Measurements from ENCODE around the gene SEC63. TPM values are rescaled to one million over a fixed set of nuclear protein-coding genes. Genes with fewer than 3 reads are reported as not detected.

SEC63 gene
- polyA plus RNA-seq (2013, experiment 1 of 2) = 58.7 TPM
- polyA plus RNA-seq (2013, experiment 2 of 2) = 59.4 TPM

- no peak within 1 kb of the TSS for H2BK5ac ChIP-seq (ENCODE audit: low read length)
- no peaks in the 10 kb centered on the region for H3K4me1 ChIP-seq (ENCODE audit: control insufficient read depth, low read depth, low read length)
- H3K27ac ChIP-seq (ENCODE audit: low read depth, low read length) = peak within 1 kb of the TSS; percentile 42
- no peak within 1 kb of the TSS for H4K8ac ChIP-seq (ENCODE audit: low read depth, low read length)
- H3K18ac ChIP-seq (ENCODE audit: low read length) = peak within 1 kb of the TSS; percentile 85
- H2AK5ac ChIP-seq (ENCODE audit: low read length) = no peak within 1 kb of the TSS
- WGBS (ENCODE audit: extremely low coverage, insufficient coverage, low lambda C conversion rate) = no CpG with 5 or more reads among the region's 69 CpGs
- peak within 1 kb of the TSS; percentile 97 for H3K56ac ChIP-seq (ENCODE audit: low read length)
- peak within 1 kb of the TSS; percentile 90 for H3K23ac ChIP-seq (ENCODE audit: low read length)
- peaks cover 35% of the 10 kb centered on the region for H3K79me2 ChIP-seq (ENCODE audit: control insufficient read depth, insufficient read depth, low read length)
- H3K4ac ChIP-seq (ENCODE audit: low read depth, low read length) = peak within 1 kb of the TSS; percentile 89
- no peak within 1 kb of the TSS for H4K5ac ChIP-seq (ENCODE audit: low read length)
- peak within 1 kb of the TSS; percentile 47 for H3K4me2 ChIP-seq (ENCODE audit: low read length)
- H3K79me1 ChIP-seq (ENCODE audit: low read length) = no peaks in the 10 kb centered on the region
- H3K9ac ChIP-seq (ENCODE audit: low read length) = peak within 1 kb of the TSS; percentile 72
- H3K4me3 ChIP-seq (ENCODE audit: low read length) = peak within 1 kb of the TSS; percentile 75
- H3K27me3 ChIP-seq (ENCODE audit: insufficient read depth, low read length, poor library complexity) = no peaks in the 10 kb centered on the region
- no peaks in the 10 kb centered on the region for H3K36me3 ChIP-seq (ENCODE audit: control insufficient read depth, insufficient read depth, low read length)
- no peak within 1 kb of the TSS for H2BK120ac ChIP-seq (ENCODE audit: low read depth, low read length)
- H2BK15ac ChIP-seq (replicated peaks; ENCODE audit: low read depth) = no peak within 1 kb of the TSS
- peak; percentile 98 for DNase-seq
Observed at GRCh38 chr6:107957909-107958688, at the start of gene SEC63. TSS of gene SEC63 (minus strand) at chr6:107958208. CDS start at chr6:107958009, 199 bp downstream.

- Histone ChIP-seq H3K4ac (ENCODE audit: low read depth, low read length) (no peak overlapping the region), H3K18ac (ENCODE audit: low read length) (no peak overlapping the region), H2BK120ac (ENCODE audit: low read depth, low read length) (no peak overlapping the region), H3K27me3 (ENCODE audit: insufficient read depth, low read length, poor library complexity) (no peaks in the 10 kb centered on the region), H3K4me3 (ENCODE audit: low read length) (no peak overlapping the region), H4K8ac (ENCODE audit: low read depth, low read length) (no peak overlapping the region), H3K4me1 (ENCODE audit: control insufficient read depth, low read depth, low read length) (no peaks in the 10 kb centered on the region), H3K79me2 (ENCODE audit: control insufficient read depth, insufficient read depth, low read length) (no peaks in the 10 kb centered on the region), H3K27ac (ENCODE audit: low read depth, low read length) (no peak overlapping the region), H2BK15ac (replicated peaks; ENCODE audit: low read depth) (no peak overlapping the region), H3K4me2 (ENCODE audit: low read length) (no peak overlapping the region), H3K79me1 (ENCODE audit: low read length) (no peaks in the 10 kb centered on the region), H2BK5ac (ENCODE audit: low read length) (no peak overlapping the region), H3K9ac (ENCODE audit: low read length) (no peak overlapping the region), H4K5ac (ENCODE audit: low read length) (no peak overlapping the region), H3K23ac (ENCODE audit: low read length) (no peak overlapping the region), H3K36me3 (ENCODE audit: control insufficient read depth, insufficient read depth, low read length) (no peaks in the 10 kb centered on the region), H3K56ac (ENCODE audit: low read length) (no peak overlapping the region), H2AK5ac (ENCODE audit: low read length) (no peak overlapping the region)
- no peak for DNase-seq
- WGBS (ENCODE audit: extremely low coverage, insufficient coverage, low lambda C conversion rate) = no CpG with 5 or more reads among the region's 3 CpGs
Observed at GRCh38 chr6:108005961-108006360, 48.0 kb upstream of the SEC63 start.

GRCh38 chr6:108004861-108005260 lies 46.9 kb upstream of the SEC63 start:
- H3K4ac ChIP-seq (ENCODE audit: low read depth, low read length) = no peak overlapping the region
- no peak overlapping the region for H4K8ac ChIP-seq (ENCODE audit: low read depth, low read length)
- H3K27me3 ChIP-seq (ENCODE audit: insufficient read depth, low read length, poor library complexity) = no peaks in the 10 kb centered on the region
- H3K4me3 ChIP-seq (ENCODE audit: low read length) = no peak overlapping the region
- no peak overlapping the region for H3K9ac ChIP-seq (ENCODE audit: low read length)
- no peaks in the 10 kb centered on the region for H3K4me1 ChIP-seq (ENCODE audit: control insufficient read depth, low read depth, low read length)
- H3K36me3 ChIP-seq (ENCODE audit: control insufficient read depth, insufficient read depth, low read length) = no peaks in the 10 kb centered on the region
- WGBS (ENCODE audit: extremely low coverage, insufficient coverage, low lambda C conversion rate) = no CpG with 5 or more reads among the region's 15 CpGs
- H3K4me2 ChIP-seq (ENCODE audit: low read length) = no peak overlapping the region
- DNase-seq = no peak
- H3K56ac ChIP-seq (ENCODE audit: low read length) = no peak overlapping the region
- H2AK5ac ChIP-seq (ENCODE audit: low read length) = no peak overlapping the region
- H2BK5ac ChIP-seq (ENCODE audit: low read length) = no peak overlapping the region
- no peaks in the 10 kb centered on the region for H3K79me2 ChIP-seq (ENCODE audit: control insufficient read depth, insufficient read depth, low read length)
- no peak overlapping the region for H2BK120ac ChIP-seq (ENCODE audit: low read depth, low read length)
- H3K23ac ChIP-seq (ENCODE audit: low read length) = no peak overlapping the region
- no peak overlapping the region for H4K5ac ChIP-seq (ENCODE audit: low read length)
- no peak overlapping the region for H2BK15ac ChIP-seq (replicated peaks; ENCODE audit: low read depth)
- H3K27ac ChIP-seq (ENCODE audit: low read depth, low read length) = no peak overlapping the region
- H3K79me1 ChIP-seq (ENCODE audit: low read length) = no peaks in the 10 kb centered on the region
- H3K18ac ChIP-seq (ENCODE audit: low read length) = no peak overlapping the region

GRCh38 chr6:108002365-108003221 lies 44.6 kb upstream of the SEC63 start:
- peak; percentile 77 for DNase-seq
- H3K27ac ChIP-seq (ENCODE audit: low read depth, low read length) = no peak overlapping the region
- WGBS (ENCODE audit: extremely low coverage, insufficient coverage, low lambda C conversion rate) = no CpG with 5 or more reads among the region's 9 CpGs

GRCh38 chr6:108001696-108002231 lies 43.8 kb upstream of the SEC63 start:
- WGBS (ENCODE audit: extremely low coverage, insufficient coverage, low lambda C conversion rate) = no CpG with 5 or more reads among the region's 7 CpGs
- no peak for DNase-seq
- Histone ChIP-seq H3K4me1 (ENCODE audit: control insufficient read depth, low read depth, low read length) (peaks cover 5% of the 10 kb centered on the region), H2AK5ac (ENCODE audit: low read length) (no peak overlapping the region), H2BK15ac (replicated peaks; ENCODE audit: low read depth) (no peak overlapping the region), H3K27ac (ENCODE audit: low read depth, low read length) (no peak overlapping the region), H3K4me3 (ENCODE audit: low read length) (no peak overlapping the region), H3K4me2 (ENCODE audit: low read length) (no peak overlapping the region), H4K5ac (ENCODE audit: low read length) (no peak overlapping the region), H3K18ac (ENCODE audit: low read length) (no peak overlapping the region), H3K79me1 (ENCODE audit: low read length) (no peaks in the 10 kb centered on the region), H3K36me3 (ENCODE audit: control insufficient read depth, insufficient read depth, low read length) (no peaks in the 10 kb centered on the region), H3K4ac (ENCODE audit: low read depth, low read length) (no peak overlapping the region), H3K9ac (ENCODE audit: low read length) (no peak overlapping the region), H3K79me2 (ENCODE audit: control insufficient read depth, insufficient read depth, low read length) (no peaks in the 10 kb centered on the region), H3K56ac (ENCODE audit: low read length) (no peak overlapping the region), H3K23ac (ENCODE audit: low read length) (no peak overlapping the region), H4K8ac (ENCODE audit: low read depth, low read length) (no peak overlapping the region), H2BK5ac (ENCODE audit: low read length) (no peak overlapping the region), H2BK120ac (ENCODE audit: low read depth, low read length) (no peak overlapping the region), H3K27me3 (ENCODE audit: insufficient read depth, low read length, poor library complexity) (no peaks in the 10 kb centered on the region)

More at GRCh38 chr6:108002365-108003221, 44.6 kb upstream of the SEC63 start:
- H4K5ac ChIP-seq (ENCODE audit: low read length) = no peak overlapping the region
- no peak overlapping the region for H2BK15ac ChIP-seq (replicated peaks; ENCODE audit: low read depth)
- no peaks in the 10 kb centered on the region for H3K36me3 ChIP-seq (ENCODE audit: control insufficient read depth, insufficient read depth, low read length)
- no peak overlapping the region for H3K4me3 ChIP-seq (ENCODE audit: low read length)
- H3K56ac ChIP-seq (ENCODE audit: low read length) = no peak overlapping the region
- H2BK120ac ChIP-seq (ENCODE audit: low read depth, low read length) = no peak overlapping the region
- no peak overlapping the region for H3K4ac ChIP-seq (ENCODE audit: low read depth, low read length)
- no peaks in the 10 kb centered on the region for H3K79me2 ChIP-seq (ENCODE audit: control insufficient read depth, insufficient read depth, low read length)
- no peak overlapping the region for H2BK5ac ChIP-seq (ENCODE audit: low read length)
- no peak overlapping the region for H4K8ac ChIP-seq (ENCODE audit: low read depth, low read length)
- no peak overlapping the region for H2AK5ac ChIP-seq (ENCODE audit: low read length)
- no peaks in the 10 kb centered on the region for H3K79me1 ChIP-seq (ENCODE audit: low read length)
- peaks cover 5% of the 10 kb centered on the region for H3K4me1 ChIP-seq (ENCODE audit: control insufficient read depth, low read depth, low read length)
- no peak overlapping the region for H3K23ac ChIP-seq (ENCODE audit: low read length)
- no peaks in the 10 kb centered on the region for H3K27me3 ChIP-seq (ENCODE audit: insufficient read depth, low read length, poor library complexity)
- no peak overlapping the region for H3K9ac ChIP-seq (ENCODE audit: low read length)
- H3K18ac ChIP-seq (ENCODE audit: low read length) = no peak overlapping the region
- no peak overlapping the region for H3K4me2 ChIP-seq (ENCODE audit: low read length)

All from mesendoderm (in vitro differentiated cells).